Femur (tissue), 1 donor: ENCODE data around the gene COPS6.

Experiments
- DNase-seq: peaks from one replicate; pipeline ENCODE4 v3.0.0-alpha.2; 2017

Gene COPS6

DNA sequence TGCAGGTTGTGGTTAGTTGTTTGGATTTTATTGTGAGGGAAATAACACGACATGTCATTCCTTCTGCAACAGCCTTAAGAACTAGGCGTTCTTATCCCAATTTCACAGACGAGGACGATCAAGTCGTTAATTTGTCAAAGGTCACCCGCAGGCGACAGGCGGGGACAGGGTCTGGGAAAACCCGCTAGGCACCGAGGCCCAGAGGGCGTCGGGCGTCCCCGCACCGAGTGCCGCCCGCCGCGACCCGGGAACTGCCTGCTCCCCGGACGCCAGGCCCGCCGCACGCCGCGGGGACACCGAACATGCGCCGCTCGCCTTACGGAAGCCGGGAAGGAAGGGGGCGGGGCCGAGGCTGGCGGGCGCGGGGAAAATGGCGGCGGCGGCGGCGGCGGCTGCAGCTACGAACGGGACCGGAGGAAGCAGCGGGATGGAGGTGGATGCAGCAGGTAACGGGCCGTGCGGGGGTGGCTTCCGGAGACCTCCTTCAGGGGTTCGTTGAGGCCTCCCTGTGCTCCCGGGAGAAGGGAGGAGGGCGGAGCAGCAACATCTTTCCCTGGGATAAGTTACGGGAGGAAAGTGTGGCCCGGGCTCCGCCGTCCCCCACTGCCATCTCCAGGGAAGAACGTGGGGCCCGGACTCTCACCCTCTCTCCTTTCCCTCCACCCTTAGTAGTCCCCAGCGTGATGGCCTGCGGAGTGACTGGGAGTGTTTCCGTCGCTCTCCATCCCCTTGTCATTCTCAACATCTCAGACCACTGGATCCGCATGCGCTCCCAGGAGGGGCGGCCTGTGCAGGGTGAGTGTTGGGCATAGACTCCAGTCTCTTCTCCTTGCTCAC, at the start of gene COPS6:
TSS of gene COPS6 (plus strand) at position 349 of the 837 bp plus-strand sequence. CDS start at position 371, 22 bp downstream.
- peak; percentile 87 for DNase-seq

DNA sequence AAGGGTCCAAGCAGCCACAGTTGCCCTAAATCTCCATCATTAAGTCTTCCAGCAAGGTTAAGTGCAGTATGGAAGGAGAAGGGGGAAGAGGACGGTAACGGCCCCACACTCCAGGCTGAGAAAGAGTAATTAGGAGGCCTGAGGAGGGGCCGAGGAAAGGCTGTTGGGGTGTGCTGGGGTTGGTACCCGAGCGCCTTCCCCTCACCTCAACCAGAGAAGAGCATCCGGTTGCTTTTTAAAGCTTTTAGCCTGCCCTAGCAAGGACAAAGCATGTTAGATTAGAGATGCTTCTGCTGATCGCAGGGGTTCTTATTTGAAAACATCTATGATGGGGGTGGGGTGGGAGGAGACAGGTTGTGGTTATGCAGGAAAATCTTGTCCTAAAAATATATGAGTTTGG, 48.2 kb upstream of the COPS6 start:
- no peak for DNase-seq

DNA sequence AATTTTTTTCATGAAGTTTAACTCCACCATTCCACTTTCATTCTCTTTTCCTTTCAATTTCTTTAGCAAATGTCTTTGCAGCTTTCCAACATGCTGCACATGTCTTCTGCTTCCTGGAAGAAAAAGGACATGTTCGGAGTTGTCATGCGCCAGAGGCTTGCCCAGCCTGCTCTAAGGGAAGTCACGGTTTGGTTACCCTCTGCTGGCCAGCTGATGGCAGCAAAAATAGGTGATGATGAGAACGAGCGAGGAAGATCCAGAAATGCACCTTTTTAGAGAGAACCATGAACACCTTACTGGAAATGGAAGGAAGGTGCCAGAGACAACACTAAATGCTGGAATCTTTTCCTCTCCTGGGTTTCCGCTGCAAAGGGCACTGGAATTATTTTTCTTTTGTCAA, 44.1 kb upstream of the COPS6 start:
- DNase-seq = no peak

DNA sequence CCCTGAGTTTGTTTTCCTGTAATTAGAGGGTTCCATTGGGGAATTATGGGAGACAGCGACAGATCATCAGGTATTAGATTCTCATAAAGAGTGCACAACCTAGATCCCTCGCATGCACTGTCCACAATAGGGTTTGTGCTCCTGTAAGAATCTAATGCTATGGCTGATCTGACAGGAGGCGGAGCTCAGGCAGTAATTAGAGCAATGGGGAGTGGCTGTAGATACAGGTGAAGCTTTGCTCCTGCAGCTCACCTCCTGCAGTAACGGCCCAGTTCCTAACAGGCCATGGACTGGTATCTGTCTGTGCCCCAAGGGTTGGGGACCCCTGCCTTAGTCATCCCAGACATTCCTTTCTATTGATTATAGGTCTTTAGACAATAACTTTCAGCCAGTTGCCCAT, 40.1 kb upstream of the COPS6 start:
- DNase-seq = no peak

DNA sequence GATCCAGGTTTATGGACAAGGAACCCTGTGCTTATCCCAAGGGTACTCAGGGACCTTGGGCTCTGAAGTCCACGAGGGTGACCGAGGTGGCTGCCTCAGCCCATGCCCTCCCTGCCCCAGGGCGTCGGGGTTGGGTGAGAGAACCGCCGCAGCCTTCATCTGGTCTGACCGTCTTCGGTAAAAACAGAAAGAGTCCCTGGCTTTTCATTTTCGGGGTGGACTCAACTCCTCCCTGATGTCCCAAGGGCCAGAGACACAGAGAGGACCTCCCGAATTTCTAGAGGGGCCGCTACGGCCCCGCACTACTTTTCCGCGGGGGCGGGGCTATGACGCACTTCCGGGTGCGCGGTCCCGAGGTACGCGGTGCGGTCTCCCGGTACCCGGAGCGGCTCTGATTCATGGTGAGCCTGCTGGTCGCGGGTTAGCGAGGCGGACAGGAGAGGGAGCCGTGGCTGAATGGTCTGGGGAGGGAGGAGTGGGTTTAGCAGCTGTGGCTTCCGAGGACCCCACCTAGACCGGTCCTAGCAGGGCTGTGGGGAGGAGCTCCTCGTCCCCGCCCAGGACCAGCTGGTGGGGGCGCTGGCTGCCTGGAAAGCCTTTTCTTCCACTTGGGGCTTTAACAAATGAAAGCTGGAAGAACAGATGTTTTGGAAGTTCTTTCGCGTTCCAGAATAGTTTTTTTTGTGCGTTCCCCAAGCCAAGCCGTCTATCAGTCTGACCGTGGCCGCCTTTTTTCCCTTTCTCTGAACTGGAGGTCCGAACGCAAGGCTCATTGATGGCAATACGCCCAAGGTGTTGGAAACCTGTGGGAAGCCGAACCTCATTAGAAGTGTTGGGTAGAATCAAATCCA, 39.1 kb upstream of the COPS6 start, which contains the start of gene ZSCAN21:
TSS of gene ZSCAN21 (plus strand) at position 334 of the 851 bp plus-strand sequence. CDS start 7,233 bp downstream, outside the sequence.
- DNase-seq = peak; percentile 91

DNA sequence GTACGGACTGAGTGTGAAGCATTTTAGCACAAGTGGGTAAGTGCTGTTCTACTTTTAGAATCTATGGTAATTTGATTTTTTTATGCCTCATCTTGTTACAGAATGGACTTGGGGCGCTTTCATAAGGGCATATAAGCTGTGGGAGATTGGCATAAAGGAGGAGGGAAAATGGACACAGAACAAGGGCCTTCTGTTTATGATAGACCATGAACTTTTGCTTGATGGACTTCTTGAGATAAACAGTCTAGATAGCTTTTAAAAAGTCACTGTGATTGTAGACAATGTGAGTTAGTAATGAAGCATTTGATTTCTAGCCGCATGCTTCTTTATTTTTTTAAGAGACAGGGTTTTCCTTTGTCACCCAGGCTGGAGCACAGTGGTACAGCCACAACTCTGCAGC, 37.2 kb upstream of the COPS6 start:
- DNase-seq = no peak

DNA sequence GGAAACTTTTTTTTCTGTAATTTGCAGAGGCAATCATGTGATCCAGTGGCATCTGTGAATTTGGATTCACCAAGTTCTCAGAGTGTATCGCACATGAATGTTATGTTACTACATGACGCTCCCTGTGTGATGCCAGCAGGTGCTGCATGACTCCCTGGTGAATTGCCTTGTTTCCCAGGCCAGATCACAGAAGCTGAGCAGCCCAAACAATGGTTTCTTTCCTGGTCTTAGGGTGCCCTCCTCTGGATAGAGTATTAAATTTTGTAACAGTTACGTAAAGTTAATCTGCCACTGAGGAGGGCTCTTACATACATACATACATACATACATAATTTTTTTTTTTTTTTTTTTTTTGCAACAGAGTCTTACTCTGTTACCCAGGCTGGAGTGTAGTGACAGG, 35.6 kb upstream of the COPS6 start:
- DNase-seq = peak; percentile 64

DNA sequence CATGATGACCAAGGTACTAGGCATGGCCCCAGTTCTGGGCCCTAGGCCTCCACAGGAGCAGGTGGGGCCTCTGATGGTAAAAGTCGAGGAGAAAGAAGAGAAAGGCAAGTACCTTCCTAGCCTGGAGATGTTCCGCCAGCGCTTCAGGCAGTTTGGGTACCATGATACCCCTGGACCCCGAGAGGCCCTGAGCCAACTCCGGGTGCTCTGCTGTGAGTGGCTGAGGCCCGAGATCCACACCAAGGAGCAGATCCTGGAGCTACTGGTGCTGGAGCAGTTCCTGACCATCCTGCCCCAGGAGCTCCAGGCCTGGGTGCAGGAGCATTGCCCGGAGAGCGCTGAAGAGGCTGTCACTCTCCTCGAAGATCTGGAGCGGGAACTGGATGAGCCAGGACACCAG, 31.8 kb upstream of the COPS6 start:
- no peak for DNase-seq

DNA sequence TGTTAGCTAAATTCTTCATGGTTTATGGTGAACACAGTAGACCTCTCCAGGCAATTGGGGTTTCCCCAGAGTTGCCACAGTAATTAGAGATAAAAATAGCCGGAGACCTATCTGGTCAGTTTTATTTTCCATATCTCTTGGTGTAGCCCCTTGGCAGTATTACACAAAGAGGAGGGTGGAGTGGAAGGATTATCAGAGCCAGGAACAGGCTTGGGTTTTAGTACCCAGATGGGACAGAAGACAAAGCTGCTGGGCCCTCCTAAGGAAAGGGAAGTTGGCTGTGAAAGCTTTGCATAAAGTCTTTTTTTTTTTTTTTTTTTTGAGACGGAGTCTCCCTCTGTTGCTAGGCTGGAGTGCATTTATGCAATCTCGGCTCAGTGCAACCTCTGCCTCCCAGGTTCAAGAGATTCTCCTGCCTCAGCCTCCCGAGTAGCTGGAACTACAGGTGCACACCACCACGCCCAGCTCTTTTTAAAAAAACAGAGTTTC, 29.5 kb upstream of the COPS6 start:
- no peak for DNase-seq

DNA sequence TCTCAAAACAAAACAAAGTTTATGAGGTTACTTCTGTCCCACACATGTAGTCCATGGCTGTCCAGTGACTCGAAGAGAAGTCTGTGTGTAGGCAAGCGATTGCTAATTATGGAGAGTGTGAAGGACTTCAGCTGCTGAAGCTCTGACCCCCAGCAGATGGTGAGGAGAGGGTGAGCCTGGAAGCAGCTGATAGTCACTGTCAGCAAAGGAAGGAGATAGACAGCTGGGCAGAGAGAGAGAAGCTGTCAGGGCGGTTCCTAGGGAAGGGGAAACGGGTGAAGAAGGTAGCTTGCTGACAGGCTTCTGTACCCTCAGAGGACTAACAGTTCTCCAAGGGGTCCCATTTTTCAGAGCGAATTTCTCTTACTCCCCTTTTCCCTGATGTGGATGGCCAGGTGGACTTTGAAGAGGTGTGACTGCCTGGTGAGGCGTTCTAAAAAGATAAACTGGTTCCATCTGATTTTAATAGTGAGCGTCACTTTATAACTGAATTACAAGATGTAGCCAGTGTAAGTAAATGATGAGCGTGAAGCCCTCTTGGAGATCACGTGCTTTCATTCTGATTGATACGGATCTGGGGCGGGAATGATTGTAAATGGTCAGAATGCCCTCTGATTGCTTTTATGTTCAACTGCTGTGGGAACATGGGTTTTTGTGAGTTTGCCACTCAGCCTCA, 27.1 kb upstream of the COPS6 start:
- DNase-seq = peak; percentile 40

DNA sequence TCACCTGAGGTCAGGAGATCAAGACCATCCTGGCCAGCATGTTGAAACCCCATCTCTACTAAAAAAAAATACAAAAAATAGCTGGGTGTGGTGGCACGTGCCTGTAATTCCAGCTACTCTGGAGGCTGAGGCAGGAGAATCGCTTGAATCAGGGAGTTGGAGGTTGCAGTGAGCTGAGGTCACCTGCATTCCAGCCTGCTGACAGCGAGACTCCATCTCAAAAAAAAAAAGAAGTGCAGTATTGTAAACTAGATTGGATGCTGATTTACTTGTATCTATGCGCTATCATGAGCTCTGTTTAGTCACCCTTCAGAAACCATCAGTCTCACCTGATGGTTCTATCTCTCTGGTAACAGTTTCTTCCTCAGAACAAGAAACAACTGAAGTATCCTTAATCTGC, 25.4 kb upstream of the COPS6 start:
- no peak for DNase-seq

DNA sequence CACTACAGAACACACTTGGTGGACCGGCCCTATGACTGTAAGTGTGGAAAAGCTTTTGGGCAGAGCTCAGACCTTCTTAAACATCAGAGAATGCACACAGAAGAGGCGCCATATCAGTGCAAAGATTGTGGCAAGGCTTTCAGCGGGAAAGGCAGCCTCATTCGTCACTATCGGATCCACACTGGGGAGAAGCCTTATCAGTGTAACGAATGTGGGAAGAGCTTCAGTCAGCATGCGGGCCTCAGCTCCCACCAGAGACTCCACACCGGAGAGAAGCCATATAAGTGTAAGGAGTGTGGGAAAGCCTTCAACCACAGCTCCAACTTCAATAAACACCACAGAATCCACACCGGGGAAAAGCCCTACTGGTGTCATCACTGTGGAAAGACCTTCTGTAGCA, 24.6 kb upstream of the COPS6 start:
- DNase-seq = no peak

DNA sequence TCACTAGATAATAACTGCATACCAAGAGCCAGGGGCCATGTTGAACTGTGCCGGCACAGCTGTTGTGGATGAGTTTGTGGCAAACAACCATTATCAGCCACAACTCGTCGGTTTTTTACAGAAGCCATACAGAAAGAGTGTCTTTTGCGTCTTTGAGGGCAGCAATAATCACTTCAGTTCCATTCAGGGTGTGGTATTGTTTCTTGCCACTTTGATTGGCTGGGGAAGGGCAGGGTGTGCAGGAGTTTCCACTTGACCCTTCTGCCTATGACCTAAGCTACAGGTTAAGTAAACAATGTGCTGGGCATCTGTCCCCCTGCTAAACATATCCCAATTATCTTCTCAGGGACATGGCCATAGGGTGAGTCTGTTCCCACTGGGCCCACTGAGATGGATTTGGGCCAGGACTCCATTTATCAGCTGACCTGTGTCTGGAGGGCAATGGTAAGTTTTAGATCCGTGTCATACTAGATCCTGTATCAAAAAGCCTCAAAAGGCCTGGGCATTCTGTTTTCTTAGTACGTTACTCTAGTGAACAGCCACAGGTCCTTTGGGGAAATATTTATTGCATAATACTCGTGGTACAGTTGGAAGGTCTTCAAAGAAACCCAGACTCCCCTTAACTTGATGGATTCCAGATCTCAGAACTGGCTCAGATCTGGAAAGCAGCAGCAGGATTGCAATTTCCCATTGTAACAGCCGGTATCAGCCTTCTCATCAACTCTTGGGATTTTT, 23.1 kb upstream of the COPS6 start:
- no peak for DNase-seq

DNA sequence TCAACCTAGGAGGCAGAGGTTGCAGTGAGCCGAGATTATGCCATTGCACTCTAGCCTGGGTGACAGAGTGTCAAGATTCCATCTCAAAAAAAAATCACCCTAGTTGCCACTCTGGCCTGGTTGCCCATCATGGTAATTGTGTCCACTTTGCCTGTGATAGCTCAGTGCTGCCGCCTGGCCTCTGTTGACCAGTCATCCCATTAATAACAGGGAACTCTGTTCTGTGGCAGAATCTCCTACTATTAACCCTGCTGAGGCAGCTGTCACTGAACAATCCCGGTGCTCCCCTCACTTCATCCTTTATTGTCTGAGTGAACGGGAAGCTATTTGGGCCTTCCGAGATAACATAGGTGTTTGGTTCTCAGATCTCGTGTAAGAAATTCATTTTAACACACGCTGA, 21.8 kb upstream of the COPS6 start:
- no peak for DNase-seq

DNA sequence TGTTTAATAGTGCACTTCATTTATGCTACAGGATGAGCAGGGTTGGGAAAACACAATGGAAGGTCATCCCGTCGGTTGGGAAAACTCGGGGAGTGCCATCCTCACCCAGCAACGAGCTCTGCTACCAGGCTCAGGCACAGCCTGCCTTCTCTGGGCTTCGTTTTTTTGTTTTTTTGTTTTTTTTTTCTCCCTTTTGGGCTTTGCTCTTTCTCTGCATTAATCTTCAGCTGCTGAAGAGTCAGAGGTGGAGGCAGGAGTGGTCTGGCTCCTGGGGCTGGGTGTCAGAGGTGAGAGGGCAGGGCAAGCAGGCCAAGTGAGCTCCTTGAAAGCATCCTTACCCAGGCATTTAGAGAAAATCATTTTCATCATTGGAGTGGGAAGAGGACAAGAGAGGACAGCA, 18.8 kb upstream of the COPS6 start:
- no peak for DNase-seq

DNA sequence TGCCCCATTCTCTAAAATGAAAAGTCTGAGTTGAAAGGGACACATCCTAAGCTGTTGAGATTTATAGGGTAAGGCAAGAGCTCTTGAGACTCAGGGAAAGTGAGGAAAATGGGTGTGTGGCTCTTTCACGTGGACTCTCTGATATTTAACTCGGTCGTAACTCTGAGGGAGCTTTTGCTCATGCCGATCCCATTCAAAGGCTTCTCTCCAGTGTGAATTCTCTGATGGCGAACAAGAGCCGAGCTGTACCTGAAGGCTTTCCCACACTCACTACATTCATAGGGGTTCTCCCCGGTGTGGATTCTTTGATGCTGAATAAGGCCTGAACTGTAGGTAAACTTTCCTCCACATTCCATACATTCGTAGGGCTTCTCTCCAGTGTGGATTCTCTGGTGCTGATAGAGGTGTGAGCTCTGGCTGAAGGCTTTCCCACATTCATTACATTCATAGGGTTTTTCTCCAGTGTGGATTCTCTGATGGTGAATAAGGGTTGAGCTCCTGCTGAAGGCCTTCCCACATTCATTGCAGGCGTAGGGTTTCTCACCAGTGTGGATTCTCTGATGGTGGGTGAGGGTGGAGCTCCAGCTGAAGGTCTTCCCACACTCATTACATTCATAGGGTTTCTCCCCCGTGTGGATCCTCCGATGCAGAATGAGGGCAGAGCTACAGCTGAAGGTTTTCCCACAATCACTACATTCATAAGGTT, 17.6 kb upstream of the COPS6 start:
- DNase-seq = no peak

DNA sequence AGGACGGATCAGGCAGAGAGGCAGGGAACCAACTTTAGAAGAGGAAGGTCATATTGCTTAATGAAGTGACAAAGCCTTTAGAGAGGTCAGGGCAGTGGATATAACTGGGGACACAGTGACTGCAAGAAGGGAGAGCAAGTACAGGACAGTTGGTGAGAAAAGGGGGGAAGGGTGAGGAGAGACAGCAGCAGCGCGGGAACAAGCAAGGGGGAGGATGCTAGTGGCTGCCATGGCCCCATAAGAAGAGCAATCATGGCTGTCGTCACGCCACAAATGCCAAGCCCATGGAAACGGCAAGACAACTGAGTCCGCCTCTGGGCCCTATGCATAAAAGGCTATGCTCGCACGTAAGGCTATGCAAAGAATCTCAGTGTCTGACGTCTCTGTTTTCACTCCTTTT, 16.3 kb upstream of the COPS6 start:
- DNase-seq = no peak

DNA sequence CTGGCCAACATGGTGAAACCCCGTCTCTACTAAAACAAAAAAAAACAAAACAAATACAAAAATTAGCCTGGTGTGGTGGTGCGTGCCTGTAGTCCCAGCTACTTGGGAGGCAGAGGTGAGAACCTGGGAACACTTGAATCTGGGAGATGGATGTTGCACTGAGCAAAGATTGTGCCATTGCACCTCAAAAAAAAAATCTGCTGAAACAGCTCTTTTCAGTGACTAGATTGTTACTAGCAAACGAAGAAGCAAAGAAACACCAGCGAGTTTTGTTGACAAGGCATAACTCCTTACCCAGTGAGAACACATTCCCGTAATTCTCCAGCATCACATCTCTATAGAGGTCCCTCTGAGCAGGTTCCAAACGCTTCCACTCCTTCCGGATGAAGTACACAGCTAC, 13.9 kb upstream of the COPS6 start:
- DNase-seq = no peak

DNA sequence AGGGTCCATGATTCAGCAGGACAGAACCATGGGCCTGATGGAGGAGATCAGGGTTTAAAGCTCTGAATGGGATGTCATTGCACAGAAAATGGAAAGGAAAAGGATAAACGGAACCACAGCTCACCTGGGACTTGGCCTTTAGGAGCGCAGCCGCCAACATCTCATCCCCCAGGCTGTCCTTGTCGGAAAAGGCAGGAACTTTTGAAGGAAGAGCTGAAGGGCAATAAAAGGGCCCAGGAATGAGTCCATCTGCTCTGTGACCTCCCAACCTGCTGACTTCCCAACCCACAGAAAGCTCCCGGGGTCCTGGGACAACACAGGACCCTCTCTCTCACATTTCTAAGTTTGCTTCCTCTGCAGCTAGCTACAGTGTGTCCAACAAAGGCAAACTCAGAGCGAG, 13.4 kb upstream of the COPS6 start:
- DNase-seq = no peak

DNA sequence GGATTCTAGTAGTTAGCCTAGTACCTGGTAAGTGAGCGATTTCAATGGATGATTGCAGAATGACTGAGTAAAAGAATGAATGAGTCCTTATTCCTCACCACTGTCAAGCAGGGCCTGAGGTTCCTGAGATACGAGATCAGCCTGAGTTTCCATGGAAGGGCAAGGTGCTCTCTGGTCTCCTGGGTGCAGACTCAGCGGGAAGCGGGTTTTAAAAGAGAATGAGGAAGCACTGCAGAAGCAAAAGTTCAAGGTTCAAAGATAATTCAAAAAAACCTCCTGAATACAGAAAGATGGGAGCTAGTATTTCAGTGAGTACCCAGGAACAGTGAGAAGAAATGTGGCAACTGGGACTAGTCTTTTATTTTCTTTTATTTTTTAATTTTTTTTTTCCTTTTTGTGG, 11.6 kb upstream of the COPS6 start:
- no peak for DNase-seq

DNA sequence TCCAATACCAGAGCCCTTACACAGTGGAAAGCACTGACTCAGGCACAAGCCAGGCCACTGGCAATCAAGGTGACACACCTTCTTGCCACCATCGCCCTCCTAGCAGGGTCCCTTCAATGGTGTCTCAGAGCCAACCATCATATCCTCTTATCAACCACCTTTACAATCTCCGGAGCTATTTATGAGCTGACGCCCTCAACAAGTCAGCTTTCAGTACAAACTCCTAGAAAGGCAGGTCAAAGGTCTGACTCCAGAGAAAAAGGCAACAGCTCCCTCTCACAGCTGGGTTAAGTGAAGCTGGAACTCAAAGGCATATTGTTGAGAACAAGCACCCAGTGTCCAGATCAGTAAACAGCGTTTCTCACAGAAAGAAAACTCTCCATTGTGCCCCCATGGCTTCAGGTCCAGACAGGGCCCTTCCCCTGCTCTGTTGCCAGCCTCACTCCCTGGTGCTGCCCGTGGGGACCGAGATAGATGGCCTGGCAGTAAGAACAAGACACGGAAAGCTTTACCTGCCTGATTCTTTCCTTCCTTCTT, 9.7 kb upstream of the COPS6 start:
- no peak for DNase-seq
